OCI-LY7 (cell line): ENCODE data around the gene SLC2A2. TPM values are rescaled to one million over a fixed set of nuclear protein-coding genes. Genes with fewer than 3 reads are reported as not detected.
A peak's percentile ranks its signal among the peaks of the same experiment; 100 is the strongest.

Experiments used
- BruUV-seq: library from RNA; stranded (reverse); fragments of 400-500 nt; replicated peaks from 2 replicates; lab custom pipeline; 2021; lab: Mats Ljungman, UMichigan
- CTCF ChIA-PET: fragments of 300-600 bp; sonication (Branson Sonifier 250); formaldehyde crosslinking; loops from one replicate; lab custom pipeline; 2022; ENCODE audit warnings: antibody characterized with exemption; ENCODE audit not compliant: unreplicated experiment; lab: Charles Lee
- POLR2A ChIA-PET: fragments of 300-600 bp; sonication (Branson Sonifier 250); formaldehyde crosslinking; loops from one replicate; lab custom pipeline; 2022; ENCODE audit warnings: antibody characterized with exemption; lab: Charles Lee
- DNase-seq: peaks from one replicate; pipeline ENCODE4 v3.0.0-alpha.2; 2015; ENCODE audit warnings: low spot score
- H2AFZ ChIP-seq: fragments of 200-600 bp; sonication (generic), shearing (Covaris generic); 2 replicates; pipeline ENCODE4 v1.6.1; 2014; ENCODE audit warnings: mild to moderate bottlenecking, antibody characterized with exemption, low read length, moderate library complexity
- H3K27ac ChIP-seq: fragments of 200-600 bp; sonication (generic); 2 replicates; pipeline ENCODE4 v1.5.1; 2014; ENCODE audit warnings: mixed run types, low read depth, mild to moderate bottlenecking, moderate library complexity, low read length, inconsistent platforms; ENCODE audit not compliant: poor library complexity, severe bottlenecking
- H3K36me3 ChIP-seq: fragments of 200-600 bp; sonication (generic); 2 replicates; pipeline ENCODE4 v1.6.1; 2014; ENCODE audit warnings: mild to moderate bottlenecking, antibody characterized with exemption, low read length, moderate library complexity, mixed read lengths; ENCODE audit not compliant: insufficient read depth
- H3K4me1 ChIP-seq: fragments of 200-600 bp; sonication (generic); 2 replicates; pipeline ENCODE4 v1.5.1; 2014; ENCODE audit warnings: mild to moderate bottlenecking, low read length; ENCODE audit not compliant: insufficient read depth, poor library complexity, severe bottlenecking
- H3K4me2 ChIP-seq: fragments of 200-600 bp; sonication (generic); 2 replicates; pipeline ENCODE4 v1.6.1; 2014; ENCODE audit warnings: mild to moderate bottlenecking, low read length
- H3K4me3 ChIP-seq: fragments of 200-600 bp; sonication (generic); 2 replicates; pipeline ENCODE4 v1.5.1; 2014; ENCODE audit warnings: mild to moderate bottlenecking, low read depth, low read length; ENCODE audit not compliant: poor library complexity, severe bottlenecking
- H3K79me2 ChIP-seq: fragments of 200-600 bp; sonication (generic); 2 replicates; pipeline ENCODE4 v1.6.1; 2016; ENCODE audit warnings: low read depth, mild to moderate bottlenecking, low read length, moderate library complexity, mixed read lengths; ENCODE audit not compliant: insufficient read depth
- H3K9me2 ChIP-seq: fragments of 200-600 bp; sonication (generic); 2 replicates; pipeline ENCODE4 v1.6.1; 2016; ENCODE audit warnings: mild to moderate bottlenecking, low read length, mixed read lengths; ENCODE audit not compliant: insufficient read depth
- H3K9me3 ChIP-seq: fragments of 200-600 bp; sonication (generic); 2 replicates; pipeline ENCODE4 v1.6.1; 2014; ENCODE audit warnings: mild to moderate bottlenecking, mixed run types, low read length, mixed read lengths
- H4K20me1 ChIP-seq: fragments of 200-600 bp; sonication (generic); 2 replicates; pipeline ENCODE4 v1.6.1; 2014; ENCODE audit warnings: mild to moderate bottlenecking, antibody characterized with exemption, low read length, moderate library complexity, mixed read lengths; ENCODE audit not compliant: insufficient read depth
- CTCF ChIP-seq: fragments of 200-600 bp; sonication (generic); conservative IDR thresholded peaks from 2 replicates; pipeline ENCODE4 v1.5.1; 2014; ENCODE audit warnings: mild to moderate bottlenecking, antibody characterized with exemption, low read length, moderate library complexity, mixed read lengths
- EZH2phosphoT487 ChIP-seq: fragments of 200-600 bp; sonication (generic); IDR thresholded peaks from 2 replicates; pipeline ENCODE4 v1.6.1; 2018; ENCODE audit warnings: low read depth, borderline replicate concordance, mild to moderate bottlenecking, mixed run types, antibody characterized with exemption, low read length, moderate library complexity, mixed read lengths
- intact Hi-C: fragments of 100-400 bp; cut with micrococcal nuclease; formaldehyde crosslinking; loops from one replicate; pipeline ENCODE4 v1.10.0; 2022; ENCODE audit not compliant: unreplicated experiment
- total RNA-seq, 2 experiments: library from RNA; depleted of rRNA in 1 of 2; stranded (reverse); fragments of >200 nt in 1 of 2; shearing (Covaris generic) in 1 of 2; gene quantifications; 2 replicates each; pipeline ENCODE4 v1.2.3, GENCODE V29; 2014 to 2022

Gene SLC2A2
- total RNA-seq, 2 experiments from 2014 or later, result not detected

- Histone ChIP-seq H3K27ac (no peak overlapping the region), H3K4me3 (no peak overlapping the region), H4K20me1 (no peaks in the 10 kb centered on the region), H3K4me1 (no peaks in the 10 kb centered on the region), H3K36me3 (no peaks in the 10 kb centered on the region), H3K9me3 (no peaks in the 10 kb centered on the region), H3K4me2 (no peak overlapping the region), H3K9me2 (no peaks in the 10 kb centered on the region), H2AFZ (no peak overlapping the region), H3K79me2 (no peaks in the 10 kb centered on the region)
- TF ChIP-seq EZH2phosphoT487 (no peak), CTCF (peak; percentile 70)
- no TSS peak for BruUV-seq
- ChIA-PET CTCF (no interaction called here), POLR2A (no interaction called here)
- intact Hi-C loops, result loop anchor here (1.0 kb wide), 1 partner anchor 516 kb away; no protein-coding TSS in a partner anchor
- peak; percentile 56 for DNase-seq
Measured at GRCh38 chr3:171049861-171050444, 23.4 kb upstream of the SLC2A2 start.

GRCh38 chr3:171046760-171047159 lies 20.2 kb upstream of the SLC2A2 start:
- Histone ChIP-seq H2AFZ (no peak overlapping the region), H3K36me3 (no peaks in the 10 kb centered on the region), H3K4me3 (no peak overlapping the region), H4K20me1 (no peaks in the 10 kb centered on the region), H3K9me2 (no peaks in the 10 kb centered on the region), H3K27ac (no peak overlapping the region), H3K4me2 (no peak overlapping the region), H3K79me2 (no peaks in the 10 kb centered on the region), H3K9me3 (no peaks in the 10 kb centered on the region), H3K4me1 (no peaks in the 10 kb centered on the region)
- DNase-seq, result no peak
- POLR2A ChIA-PET, result no interaction called here
- TF ChIP-seq CTCF (no peak), EZH2phosphoT487 (no peak)
- CTCF ChIA-PET, result no interaction called here
- BruUV-seq, result no TSS peak
- intact Hi-C loops, result no loop called here
